GM10266 (cell line): Measurements from ENCODE around the gene ATP5MG.

Source experiments
- DNase-seq: peaks from one replicate; pipeline ENCODE4 v3.0.0; 2012; ENCODE audit errors: extremely low spot score
- CTCF ChIP-seq: IDR thresholded peaks from 2 replicates; pipeline ENCODE4 v1.5.1; 2012; ENCODE audit warnings: mild to moderate bottlenecking, low read depth; ENCODE audit not compliant: control insufficient read depth, insufficient read depth; ENCODE audit errors: missing control alignments

ATP5MG gene

GRCh38 chr11:118370774-118371173 lies 30.6 kb upstream of the ATP5MG start:
- no peak for DNase-seq
- no peak for TF ChIP-seq CTCF

- no peak for TF ChIP-seq CTCF
- no peak for DNase-seq
These were observed 28.1 kb upstream of the ATP5MG start for GRCh38 chr11:118373263-118373662.

- no peak for DNase-seq
- TF ChIP-seq CTCF: no peak
These were observed 27.5 kb upstream of the ATP5MG start for GRCh38 chr11:118373871-118374270.

- TF ChIP-seq CTCF: no peak
- no peak for DNase-seq
These were observed 26.7 kb upstream of the ATP5MG start for GRCh38 chr11:118374729-118375128.

- no peak for TF ChIP-seq CTCF
- no peak for DNase-seq
These were observed 25.4 kb upstream of the ATP5MG start for GRCh38 chr11:118375978-118376377.

- DNase-seq: no peak
- no peak for TF ChIP-seq CTCF
These were observed 21.9 kb upstream of the ATP5MG start for GRCh38 chr11:118379497-118379896.

- DNase-seq: no peak
- TF ChIP-seq CTCF: no peak
These were observed 20.8 kb upstream of the ATP5MG start for GRCh38 chr11:118380571-118380970.
